ENCODE results near the gene CD96. TPM values are rescaled to one million over a fixed set of nuclear protein-coding genes. Genes with fewer than 3 reads are reported as not detected.
"Not testable (repeated sequence)": the region's sequence is repeated elsewhere in the genome, so short reads cannot be mapped to it uniquely, and the experiment has no call there.

CD96 gene
- total RNA-seq, 1 donor from 2014 or later: 9.5 TPM

DNA sequence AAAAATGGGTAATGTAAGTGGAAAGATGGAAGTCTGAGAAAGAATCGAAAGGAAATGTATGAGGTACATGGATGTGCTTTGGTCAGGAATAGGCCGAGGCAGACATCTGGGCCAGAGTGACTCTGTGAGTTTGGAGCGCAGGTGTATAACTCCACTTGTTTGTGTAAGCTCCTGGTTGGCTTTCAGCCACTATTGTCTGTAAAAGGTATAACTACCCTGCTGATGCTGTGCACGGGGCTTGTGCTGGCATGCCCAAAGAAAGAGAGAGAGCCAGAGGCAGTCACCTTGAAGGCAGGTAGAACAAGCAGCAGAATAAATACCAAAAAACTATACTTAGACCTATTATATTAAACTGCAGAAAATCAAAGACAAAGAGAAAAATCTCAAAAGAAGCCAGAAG lies 32.7 kb upstream of the CD96 start:
- H3K4me3 ChIP-seq: no peak overlapping the region
- no peaks in the 10 kb centered on the region for H3K36me3 ChIP-seq
- no peaks in the 10 kb centered on the region for H3K9me3 ChIP-seq
- intact Hi-C loops (cut with DNase I): no loop called here
- H3K27me3 ChIP-seq: no peaks in the 10 kb centered on the region
- no peak for DNase-seq
- no peaks in the 10 kb centered on the region for H3K4me1 ChIP-seq
- H3K27ac ChIP-seq: no peak overlapping the region
- no peak for ATAC-seq
- TF ChIP-seq, protein P1, sequence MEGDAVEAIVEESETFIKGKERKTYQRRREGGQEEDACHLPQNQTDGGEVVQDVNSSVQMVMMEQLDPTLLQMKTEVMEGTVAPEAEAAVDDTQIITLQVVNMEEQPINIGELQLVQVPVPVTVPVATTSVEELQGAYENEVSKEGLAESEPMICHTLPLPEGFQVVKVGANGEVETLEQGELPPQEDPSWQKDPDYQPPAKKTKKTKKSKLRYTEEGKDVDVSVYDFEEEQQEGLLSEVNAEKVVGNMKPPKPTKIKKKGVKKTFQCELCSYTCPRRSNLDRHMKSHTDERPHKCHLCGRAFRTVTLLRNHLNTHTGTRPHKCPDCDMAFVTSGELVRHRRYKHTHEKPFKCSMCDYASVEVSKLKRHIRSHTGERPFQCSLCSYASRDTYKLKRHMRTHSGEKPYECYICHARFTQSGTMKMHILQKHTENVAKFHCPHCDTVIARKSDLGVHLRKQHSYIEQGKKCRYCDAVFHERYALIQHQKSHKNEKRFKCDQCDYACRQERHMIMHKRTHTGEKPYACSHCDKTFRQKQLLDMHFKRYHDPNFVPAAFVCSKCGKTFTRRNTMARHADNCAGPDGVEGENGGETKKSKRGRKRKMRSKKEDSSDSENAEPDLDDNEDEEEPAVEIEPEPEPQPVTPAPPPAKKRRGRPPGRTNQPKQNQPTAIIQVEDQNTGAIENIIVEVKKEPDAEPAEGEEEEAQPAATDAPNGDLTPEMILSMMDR (IDR thresholded peaks at IDR 0.05): no peak

DNA sequence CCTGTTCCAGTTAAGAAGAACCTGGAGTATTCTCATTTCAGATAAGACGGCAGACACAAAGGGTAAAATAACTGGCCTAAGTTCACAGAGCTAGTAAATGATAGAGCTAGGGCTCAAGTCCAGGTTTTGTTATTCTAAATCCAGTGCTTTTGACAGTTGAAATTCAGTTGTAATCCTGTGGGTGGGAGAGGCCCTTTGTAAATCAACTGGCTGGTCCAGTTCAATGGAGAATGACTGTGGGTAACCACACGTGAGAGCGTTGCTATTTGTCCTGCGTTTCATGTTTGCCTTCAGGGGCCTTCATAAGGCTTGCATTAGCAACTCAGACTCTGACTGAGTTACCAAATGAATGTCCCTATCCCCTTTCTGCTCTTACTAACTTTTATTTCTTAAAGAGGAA lies 24.2 kb upstream of the CD96 start:
- TF ChIP-seq, protein P1 (IDR thresholded peaks at IDR 0.05): no peak
- Histone ChIP-seq H3K9me3 (no peaks in the 10 kb centered on the region), H3K36me3 (no peaks in the 10 kb centered on the region), H3K4me1 (no peaks in the 10 kb centered on the region), H3K4me3 (no peak overlapping the region), H3K27ac (no peak overlapping the region), H3K27me3 (no peaks in the 10 kb centered on the region)
- ATAC-seq (no peak), DNase-seq (no peak)
- intact Hi-C loops (cut with DNase I): no loop called here

DNA sequence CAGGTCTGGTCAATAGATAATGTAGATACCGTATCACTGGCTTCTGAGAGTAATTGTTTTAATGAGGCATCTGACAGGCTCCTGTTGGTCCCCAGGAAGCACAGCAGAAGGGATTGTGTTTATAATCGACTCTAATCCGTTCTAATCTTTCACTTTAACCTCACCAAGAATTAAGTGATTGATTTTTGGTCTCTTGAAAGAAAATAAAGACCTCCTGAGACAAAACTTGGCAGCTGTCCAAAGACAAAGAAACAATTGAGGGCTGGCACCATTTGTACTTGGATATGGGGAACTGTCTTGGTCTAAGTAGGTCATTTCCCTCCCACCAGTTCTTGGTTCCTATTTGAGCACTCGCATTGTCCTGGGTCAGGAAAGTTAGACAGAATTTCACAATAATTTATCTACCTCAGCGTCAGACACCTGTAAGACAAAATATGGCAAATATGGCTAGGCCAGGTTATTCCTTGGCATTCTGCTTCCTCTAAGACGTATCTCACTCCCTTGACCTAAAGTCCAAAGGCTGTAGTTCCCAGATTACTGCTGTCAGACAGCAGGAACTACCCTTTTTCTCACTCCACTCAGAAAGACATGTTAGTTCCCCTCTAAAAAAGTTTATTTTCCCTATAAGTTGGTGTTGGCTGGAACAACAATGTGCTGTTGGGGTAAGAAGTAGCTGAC lies 22.7 kb upstream of the CD96 start:
- intact Hi-C loops (cut with DNase I): no loop called here
- peak; percentile 56 for ATAC-seq
- TF ChIP-seq, protein P1 (IDR thresholded peaks at IDR 0.05): no peak

DNA sequence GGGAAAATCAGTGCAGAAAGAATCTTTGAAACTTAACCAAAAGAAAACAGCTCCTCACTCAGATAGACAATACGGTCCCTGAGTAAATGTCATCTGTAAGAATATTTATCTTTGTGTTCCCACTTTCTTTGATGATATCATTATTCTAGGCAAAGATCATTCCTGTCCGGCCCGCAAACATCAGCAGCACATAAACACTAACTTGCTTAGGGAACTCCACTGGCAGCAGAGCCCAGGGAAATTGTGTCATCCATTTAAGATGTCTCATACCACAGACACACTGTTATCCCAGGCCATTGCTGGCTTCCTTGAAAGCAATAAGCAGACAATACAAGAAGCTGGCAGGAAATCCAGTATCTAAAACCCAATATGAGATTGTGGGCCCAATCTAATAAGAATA lies 20.1 kb upstream of the CD96 start:
- Histone ChIP-seq H3K4me1 (no peaks in the 10 kb centered on the region), H3K27me3 (no peaks in the 10 kb centered on the region), H3K9me3 (no peaks in the 10 kb centered on the region), H3K36me3 (no peaks in the 10 kb centered on the region), H3K4me3 (no peak overlapping the region), H3K27ac (no peak overlapping the region)
- ATAC-seq (no peak), DNase-seq (no peak)
- TF ChIP-seq, protein P1 (IDR thresholded peaks at IDR 0.05): no peak
- intact Hi-C loops (cut with DNase I): no loop called here

More for the DNA sequence above, 22.7 kb upstream of the CD96 start:
- no peak overlapping the region for H3K4me3 ChIP-seq
- H3K36me3 ChIP-seq: no peaks in the 10 kb centered on the region
- no peak for DNase-seq
- H3K4me1 ChIP-seq: no peaks in the 10 kb centered on the region
- H3K9me3 ChIP-seq: no peaks in the 10 kb centered on the region
- H3K27ac ChIP-seq: no peak overlapping the region
- H3K27me3 ChIP-seq: no peaks in the 10 kb centered on the region

DNA sequence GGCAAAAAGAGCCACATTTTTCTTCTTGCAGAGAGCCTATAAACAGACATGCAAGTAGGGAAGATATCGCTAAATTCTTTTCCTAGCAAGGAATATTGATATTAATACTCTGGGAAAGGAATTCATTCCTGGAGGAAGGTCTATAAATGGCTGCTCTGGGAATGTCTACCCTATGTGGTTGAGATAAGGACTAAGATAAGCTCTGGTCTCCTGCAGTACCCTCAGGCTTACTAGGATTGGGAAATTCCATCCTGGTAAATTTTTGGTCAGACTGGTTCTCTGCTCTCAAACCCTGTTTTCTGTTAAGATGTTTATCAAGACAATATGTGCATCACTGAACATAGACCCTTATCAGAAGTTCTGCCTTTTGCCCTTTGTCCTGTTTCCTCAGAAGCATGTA lies 17.5 kb upstream of the CD96 start:
- H3K4me1 ChIP-seq; H3K36me3 ChIP-seq; intact Hi-C loops (cut with DNase I); H3K9me3 ChIP-seq; DNase-seq; H3K4me3 ChIP-seq; H3K27me3 ChIP-seq; ATAC-seq; H3K27ac ChIP-seq: not testable (repeated sequence)

DNA sequence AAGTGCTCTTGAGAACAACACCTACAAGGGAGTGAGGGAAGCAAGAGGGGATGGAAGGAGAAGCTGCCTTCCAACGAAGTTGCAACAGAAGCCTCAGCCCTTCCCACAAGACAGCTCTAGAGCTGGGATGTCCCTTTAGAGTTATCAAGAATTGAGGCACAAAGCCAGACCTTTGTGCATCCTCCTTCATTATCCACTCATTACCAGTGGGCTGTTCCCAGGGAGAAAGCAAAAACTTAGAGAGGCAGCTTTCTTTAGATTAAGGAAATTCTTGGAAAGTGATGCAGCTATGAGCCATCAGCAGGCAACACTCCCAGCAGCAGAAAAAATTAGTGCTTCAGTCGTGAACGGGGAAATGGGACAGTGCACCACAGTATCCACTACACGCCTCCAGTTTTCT lies 10.6 kb upstream of the CD96 start:
- Histone ChIP-seq H3K27me3 (no peaks in the 10 kb centered on the region), H3K4me3 (no peak overlapping the region), H3K36me3 (no peaks in the 10 kb centered on the region), H3K9me3 (no peaks in the 10 kb centered on the region), H3K4me1 (no peaks in the 10 kb centered on the region), H3K27ac (no peak overlapping the region)
- DNase-seq: no peak
- intact Hi-C loops (cut with DNase I): no loop called here
- TF ChIP-seq, protein P1 (IDR thresholded peaks at IDR 0.05): no peak
- ATAC-seq: no peak

Data from upper lobe of right lung (tissue), 1 donor.